Naive thymus-derived CD4-positive, alpha-beta T cell (primary cell): ENCODE results near the gene CENPN. TPM values are rescaled to one million over a fixed set of nuclear protein-coding genes. Genes with fewer than 3 reads are reported as not detected.
A peak's percentile ranks its signal among the peaks of the same experiment; 100 is the strongest.

Experiments used
- ATAC-seq: fragments of 150-1000 bp; cut with Tn5 transposase; 2 replicates; pipeline ENCODE4 v1.10.0; 2021; ENCODE audit warnings: mild to moderate bottlenecking, moderate library complexity
- CTCF ChIA-PET: fragments of 350-600 bp; sonication (Branson Sonifier 250); formaldehyde crosslinking; loops from one replicate; lab custom pipeline; 2021; ENCODE audit warnings: antibody characterized with exemption; lab: Charles Lee
- POLR2A ChIA-PET: fragments of 350-600 bp; sonication (Branson Sonifier 250); formaldehyde crosslinking; loops from one replicate; lab custom pipeline; 2021; ENCODE audit warnings: antibody characterized with exemption, inconsistent platforms; lab: Charles Lee
- DNase-seq, 9 donors: peaks; one replicate each; pipeline versions ENCODE4 v3.0.0 to v3.0.0-alpha.2; 2020 to 2022; ENCODE audit warnings: mixed read lengths in 1 of 9
- H3K27ac ChIP-seq: one replicate; pipeline ENCODE4 v1.7.0; 2013; ENCODE audit warnings: mild to moderate bottlenecking, low read depth, low read length, moderate library complexity
- H3K27me3 ChIP-seq, 2 donors: one replicate each; pipeline ENCODE4 v1.7.0; 2013; ENCODE audit warnings: low read length in 2 of 2, mild to moderate bottlenecking in 2 of 2, moderate library complexity in 2 of 2; ENCODE audit not compliant: control insufficient read depth in 2 of 2, insufficient read depth in 2 of 2
- H3K36me3 ChIP-seq, 3 experiments: 1 replicate in 2 of 3; 2 replicates in 1 of 3; pipeline ENCODE4 v1.7.0; 2013; ENCODE audit warnings: low read length in 3 of 3, mild to moderate bottlenecking in 3 of 3, moderate library complexity in 1 of 3; ENCODE audit not compliant: insufficient read depth in 3 of 3, control insufficient read depth in 2 of 3
- H3K4me1 ChIP-seq, 2 donors: one replicate each; pipeline ENCODE4 v1.7.0; 2013; ENCODE audit warnings: low read length in 2 of 2, mild to moderate bottlenecking in 2 of 2, moderate library complexity in 1 of 2; ENCODE audit not compliant: control insufficient read depth in 2 of 2, insufficient read depth in 2 of 2
- H3K4me3 ChIP-seq: 2 replicates; pipeline ENCODE4 v1.7.0; 2013; ENCODE audit warnings: mild to moderate bottlenecking, low read length
- H3K9me3 ChIP-seq, 3 experiments: 1 replicate in 2 of 3; 2 replicates in 1 of 3; pipeline ENCODE4 v1.7.0; 2013; ENCODE audit warnings: low read length in 3 of 3; ENCODE audit not compliant: control insufficient read depth in 2 of 3
- H3K27ac Mint-ChIP-seq, 9 donors: one replicate each; pipeline ENCODE4 v1.8.0; 2020 to 2022; ENCODE audit warnings: mixed read lengths in 9 of 9, mild to moderate bottlenecking in 8 of 9, moderate library complexity in 5 of 9, inconsistent platforms in 2 of 9
- H3K27me3 Mint-ChIP-seq, 5 donors: one replicate each; pipeline ENCODE4 v1.8.0; 2021 to 2022; ENCODE audit warnings: mixed read lengths in 5 of 5, mild to moderate bottlenecking in 1 of 5
- H3K36me3 Mint-ChIP-seq, 5 donors: one replicate each; pipeline ENCODE4 v1.8.0; 2020 to 2022; ENCODE audit warnings: mixed read lengths in 5 of 5, mild to moderate bottlenecking in 3 of 5, inconsistent platforms in 1 of 5
- H3K4me1 Mint-ChIP-seq, 7 donors: one replicate each; pipeline ENCODE4 v1.8.0; 2020 to 2022; ENCODE audit warnings: mixed read lengths in 7 of 7, mild to moderate bottlenecking in 3 of 7, inconsistent platforms in 1 of 7
- H3K4me3 Mint-ChIP-seq, 10 donors: one replicate each; pipeline ENCODE4 v1.8.0; 2020 to 2022; ENCODE audit warnings: mild to moderate bottlenecking in 10 of 10, mixed read lengths in 10 of 10, moderate library complexity in 6 of 10, inconsistent platforms in 2 of 10
- H3K9me3 Mint-ChIP-seq, 11 donors: one replicate each; pipeline ENCODE4 v1.8.0; 2020 to 2022; ENCODE audit warnings: mixed read lengths in 11 of 11, mild to moderate bottlenecking in 4 of 11, inconsistent platforms in 1 of 11, moderate library complexity in 1 of 11
- intact Hi-C, 2 donors: fragments of 100-400 bp; cut with micrococcal nuclease; formaldehyde crosslinking; loops; one replicate each; pipeline ENCODE4 v1.15.1; 2023
- polyA plus RNA-seq, 2 donors: library from polyadenylated mRNA; unstranded; fragments of 300-500 nt; fragmentation: Illumina TruSeq; gene quantifications; one replicate each; pipeline ENCODE4 v1.2.3, GENCODE V29; 2021
- total RNA-seq, 6 experiments: library from RNA in 5 of 6; stranded (reverse) in 5 of 6; gene quantifications; 1 replicate in 5 of 6; 2 replicates in 1 of 6; pipeline ENCODE4 v1.2.3 and lab custom pipeline; 2021 to 2026

The CENPN gene
- total and polyA plus RNA-seq, 7 experiments from 2014 or later = 1.4 to 41.8 (median 3.1) TPM

DNA sequence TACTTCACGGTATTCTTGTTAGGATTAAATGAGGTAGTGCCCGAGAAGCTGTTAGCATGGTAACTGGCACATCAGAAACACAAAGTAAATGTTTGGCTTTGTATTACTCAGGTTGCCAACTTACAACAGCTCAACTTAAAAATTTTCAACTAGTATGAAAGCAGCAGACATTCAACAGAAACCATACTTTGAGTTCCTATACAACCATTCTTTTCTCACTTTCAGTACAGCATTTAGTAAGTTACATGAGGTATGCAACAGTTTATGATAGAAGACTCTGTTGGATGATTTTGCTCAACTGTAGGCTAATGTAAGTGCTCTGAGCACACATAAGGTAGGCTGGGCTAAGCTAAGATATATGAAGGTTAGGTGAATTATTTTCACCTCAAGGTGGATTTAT, 7.7 kb downstream of the CENPN start:
- Histone ChIP-seq H3K4me3 (no peak overlapping the region), H3K36me3 (peaks cover 0 to 4% (median 0%) of the 10 kb centered on the region in 3 experiments), H3K4me1 (no peaks in the 10 kb centered on the region), H3K27ac (no peak overlapping the region), H3K27me3 (no peaks in the 10 kb centered on the region), H3K9me3 (no peaks in the 10 kb centered on the region)
- no peak overlapping the region for H3K4me3 Mint-ChIP-seq
- ChIA-PET POLR2A (interaction anchor here (0.6 kb wide), 1 partner anchor 31 kb away, joined by 3 read pairs; no protein-coding TSS in a partner anchor), CTCF (interaction anchor here (0.9 kb wide), 1 partner anchor 18 kb away, joined by 3 read pairs; no protein-coding TSS in a partner anchor)
- H3K4me1 Mint-ChIP-seq = peaks cover 0 to 10% (median 0%) of the 10 kb centered on the region in 7 donors
- H3K9me3 Mint-ChIP-seq = no peaks in the 10 kb centered on the region
- H3K36me3 Mint-ChIP-seq = peaks cover 0 to 33% (median 11%) of the 10 kb centered on the region in 5 donors
- H3K27ac Mint-ChIP-seq = no peak overlapping the region
- intact Hi-C loops = no loop called here
- H3K27me3 Mint-ChIP-seq = no peaks in the 10 kb centered on the region
- DNase-seq (no peak), ATAC-seq (no peak)

DNA sequence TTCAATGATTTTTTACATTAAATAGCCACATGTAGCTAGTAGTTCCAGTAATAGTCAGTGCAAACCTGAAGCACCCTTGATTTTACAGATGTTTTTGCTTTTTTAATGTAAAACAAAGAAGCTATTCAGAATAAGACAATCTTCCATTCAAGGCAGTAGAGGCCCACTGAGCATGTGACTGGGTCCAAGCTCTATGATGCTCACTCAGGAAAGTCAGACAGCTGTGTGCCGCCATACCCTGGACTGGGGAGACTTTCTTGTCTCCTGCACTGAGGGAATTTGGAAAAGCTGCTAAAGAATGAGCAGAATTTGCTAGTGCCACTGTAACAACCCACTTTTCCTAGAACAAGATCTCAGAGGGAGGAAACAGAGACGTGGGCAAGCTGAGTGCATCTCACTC, 11.5 kb downstream of the CENPN start:
- Mint-ChIP-seq H3K27me3 (no peaks in the 10 kb centered on the region), H3K9me3 (no peaks in the 10 kb centered on the region), H3K27ac (peak overlapping the region in 1 of 9 donors; percentile 42), H3K4me3 (no peak overlapping the region), H3K36me3 (peaks cover 0 to 33% (median 14%) of the 10 kb centered on the region in 5 donors), H3K4me1 (peaks cover 0 to 2% (median 0%) of the 10 kb centered on the region in 7 donors)
- Histone ChIP-seq H3K4me1 (no peaks in the 10 kb centered on the region), H3K36me3 (peaks cover 0 to 4% (median 0%) of the 10 kb centered on the region in 3 experiments), H3K9me3 (no peaks in the 10 kb centered on the region), H3K4me3 (no peak overlapping the region), H3K27ac (no peak overlapping the region), H3K27me3 (no peaks in the 10 kb centered on the region)
- no peak for ATAC-seq
- DNase-seq = no peak
- ChIA-PET POLR2A (interaction anchor here (0.6 to 0.7 kb wide), 2 partner anchors 10 to 21 kb away, joined by 3 read pairs; no protein-coding TSS in a partner anchor), CTCF (interaction anchor here (0.7 kb wide), 1 partner anchor 9 kb away, joined by 4 read pairs; no protein-coding TSS in a partner anchor)
- intact Hi-C loops = no loop called here

DNA sequence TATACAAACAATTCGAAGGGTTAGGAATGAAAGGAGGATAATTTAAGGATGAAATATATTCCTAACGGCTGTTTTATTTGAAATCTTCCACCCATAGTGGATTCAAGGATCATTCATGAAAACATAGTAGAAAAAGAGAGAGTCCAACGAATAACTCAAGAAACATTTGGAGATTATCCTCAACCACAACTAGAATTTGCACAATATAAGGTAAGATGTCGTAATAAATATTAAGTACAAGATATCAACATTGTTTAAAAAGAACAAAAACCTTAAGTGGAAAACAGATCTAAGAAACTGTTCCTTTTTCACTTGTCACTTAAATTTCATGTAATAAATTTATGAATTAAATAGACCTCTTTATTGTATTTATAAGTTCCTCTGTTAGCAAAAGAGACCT, 19.4 kb downstream of the CENPN start:
- no peaks in the 10 kb centered on the region for H3K9me3 Mint-ChIP-seq
- no peak overlapping the region for H3K4me3 ChIP-seq
- H3K27me3 Mint-ChIP-seq = no peaks in the 10 kb centered on the region
- H3K27ac Mint-ChIP-seq = no peak overlapping the region
- no peak overlapping the region for H3K4me3 Mint-ChIP-seq
- H3K36me3 Mint-ChIP-seq = peaks cover 0 to 28% (median 10%) of the 10 kb centered on the region in 5 donors
- CTCF ChIA-PET = interaction anchor here (0.7 kb wide), 1 partner anchor 595 kb away, joined by 6 read pairs; no protein-coding TSS in a partner anchor
- H3K36me3 ChIP-seq = no peaks in the 10 kb centered on the region
- no peaks in the 10 kb centered on the region for H3K4me1 Mint-ChIP-seq
- no peaks in the 10 kb centered on the region for H3K9me3 ChIP-seq
- no peaks in the 10 kb centered on the region for H3K27me3 ChIP-seq
- intact Hi-C loops = no loop called here
- DNase-seq = no peak
- H3K27ac ChIP-seq = no peak overlapping the region
- H3K4me1 ChIP-seq = no peaks in the 10 kb centered on the region
- POLR2A ChIA-PET = no interaction called here
- ATAC-seq = no peak

DNA sequence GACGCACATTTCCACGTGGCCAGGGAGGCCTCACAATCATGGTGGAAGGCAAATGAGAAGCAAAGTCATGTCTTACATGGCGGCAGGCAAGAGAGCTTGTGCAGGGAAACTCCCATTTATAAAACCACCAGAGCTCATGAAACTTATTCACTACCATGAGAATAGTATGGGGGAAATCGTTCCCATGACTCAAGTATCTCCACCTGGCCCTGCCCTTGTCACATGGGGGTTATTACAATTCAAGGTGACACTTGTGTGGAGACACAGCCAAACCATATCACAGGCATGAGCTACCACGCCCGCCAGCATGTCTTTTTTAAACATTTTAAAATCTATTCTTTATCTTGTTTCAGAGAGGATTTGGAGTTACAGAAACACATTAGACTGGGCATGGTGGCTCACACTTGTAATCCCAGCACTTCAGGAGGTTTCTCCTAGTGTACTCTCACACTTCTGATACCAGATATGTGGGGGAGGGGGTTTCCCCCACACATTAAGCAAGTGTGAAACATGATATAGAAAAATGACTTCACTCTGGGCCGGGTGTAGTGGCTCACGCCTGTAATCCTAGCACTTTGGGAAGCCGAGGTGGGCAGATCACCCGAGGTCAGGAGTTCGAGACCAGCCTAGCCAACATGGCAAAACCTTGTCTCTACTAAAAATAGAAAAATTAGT, 23.1 kb downstream of the CENPN start:
- H3K9me3 Mint-ChIP-seq = no peaks in the 10 kb centered on the region
- peaks cover 0 to 4% (median 0%) of the 10 kb centered on the region in 7 donors for H3K4me1 Mint-ChIP-seq
- no peaks in the 10 kb centered on the region for H3K27me3 Mint-ChIP-seq
- intact Hi-C loops = no loop called here
- Histone ChIP-seq H3K4me3 (no peak overlapping the region), H3K27ac (no peak overlapping the region), H3K4me1 (peaks cover 0 to under 1% of the 10 kb centered on the region in 2 donors), H3K27me3 (no peaks in the 10 kb centered on the region), H3K9me3 (no peaks in the 10 kb centered on the region), H3K36me3 (no peaks in the 10 kb centered on the region)
- ChIA-PET CTCF (no interaction called here), POLR2A (no interaction called here)
- DNase-seq (no peak), ATAC-seq (no peak)
- no peak overlapping the region for H3K4me3 Mint-ChIP-seq
- H3K36me3 Mint-ChIP-seq = peaks cover 0 to 26% (median 10%) of the 10 kb centered on the region in 5 donors
- no peak overlapping the region for H3K27ac Mint-ChIP-seq

DNA sequence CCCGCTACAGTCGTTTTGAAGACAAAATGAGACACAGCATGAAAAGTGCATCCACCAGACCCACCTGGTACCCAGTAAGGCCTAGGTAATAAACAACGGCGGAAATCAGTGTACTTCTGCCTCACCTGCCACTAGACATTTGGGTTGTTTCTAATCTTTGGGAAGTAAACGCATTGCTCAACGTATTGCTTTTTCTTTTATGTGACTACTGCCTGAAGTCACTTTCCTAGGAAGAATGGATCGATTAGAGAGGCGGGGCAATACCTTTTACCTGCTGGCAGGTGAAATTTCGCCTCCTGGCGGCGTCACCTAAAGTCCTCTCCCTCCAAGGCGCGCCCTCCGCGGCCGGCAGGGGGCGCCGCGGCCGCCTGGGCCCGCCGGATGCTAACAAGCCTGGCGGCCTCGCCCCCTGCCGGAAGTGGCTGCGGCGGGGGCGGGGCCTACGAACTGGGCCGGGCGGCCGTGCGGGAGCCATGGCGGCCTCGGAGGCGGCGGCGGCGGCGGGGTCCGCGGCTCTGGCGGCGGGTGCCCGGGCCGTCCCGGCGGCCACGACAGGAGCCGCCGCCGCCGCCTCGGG, 28.5 kb downstream of the CENPN start, which contains the start of gene ATMIN:
TSS of gene ATMIN (plus strand) at position 445 of the 577 bp plus-strand sequence. CDS start at position 474, 29 bp downstream.
- intact Hi-C loops = loop anchor here (1.0 to 5.0 kb wide), 8 partner anchors 28 to 703 kb away; partner anchors contain the start of genes CENPN (in 2 of the 2), GAN (in 2 of the 2) and GCSH (in 2 of the 2)
- H3K27ac ChIP-seq = peak within 1 kb of the TSS; percentile 69
- no peaks in the 10 kb centered on the region for H3K27me3 Mint-ChIP-seq
- no peaks in the 10 kb centered on the region for H3K27me3 ChIP-seq
- POLR2A ChIA-PET = interaction anchor here (0.5 to 5.3 kb wide), 4 partner anchors 29 to 279 kb away, joined by 3 to 61 read pairs (median 8); partner anchors contain the start of genes C16orf46, CENPN, CMC2 and GAN
- H3K4me3 Mint-ChIP-seq = peak within 1 kb of the TSS; percentile 79 to 92 (median 89)
- DNase-seq (peak; percentile 80 to 96 (median 90)), ATAC-seq (peak; percentile 100)
- H3K36me3 Mint-ChIP-seq = peaks cover 0 to 21% (median under 1%) of the 10 kb centered on the region in 5 donors
- H3K9me3 Mint-ChIP-seq = no peaks in the 10 kb centered on the region
- CTCF ChIA-PET = interaction anchor here (0.6 to 4.5 kb wide), 13 partner anchors 13 to 683 kb away, joined by 3 to 51 read pairs (median 4); partner anchors contain the start of genes C16orf46, CENPN and CMC2
- H3K27ac Mint-ChIP-seq = peak within 1 kb of the TSS; percentile 29 to 87 (median 77)
- peak within 1 kb of the TSS; percentile 52 for H3K4me3 ChIP-seq
- peaks cover 16 to 44% (median 39%) of the 10 kb centered on the region in 7 donors for H3K4me1 Mint-ChIP-seq
- H3K4me1 ChIP-seq = peaks cover 20 to 24% of the 10 kb centered on the region in 2 donors
- H3K9me3 ChIP-seq = no peaks in the 10 kb centered on the region
- no peaks in the 10 kb centered on the region for H3K36me3 ChIP-seq
